ENCODE data around the gene KLK10.

- TF ChIP-seq POLR2A (IDR thresholded peaks at IDR 0.05) = no peak
- TF ChIP-seq CTCF (IDR thresholded peaks at IDR 0.05) = no peak
These were observed 24.8 kb upstream of the KLK10 start for GRCh38 chr19:51044327-51044726.

Data from lower leg skin (tissue), 3 donors.